OCI-LY1 (cell line): Measurements from ENCODE around the gene AGAP2.
A peak's percentile ranks its signal among the peaks of the same experiment; 100 is the strongest.

Source experiments
- H2AFZ ChIP-seq: fragments of 200-600 bp; sonication (generic), shearing (Covaris generic); 2 replicates; pipeline ENCODE4 v1.6.0; 2014; ENCODE audit warnings: antibody characterized with exemption, mild to moderate bottlenecking, low read length
- H3F3A ChIP-seq: fragments of 200-600 bp; sonication (generic), shearing (Covaris generic); 2 replicates; pipeline ENCODE4 v1.6.0; 2014; ENCODE audit warnings: mild to moderate bottlenecking, antibody characterized with exemption, low read length, moderate library complexity; ENCODE audit not compliant: insufficient read depth
- H3K27ac ChIP-seq: fragments of 200-600 bp; sonication (generic); 2 replicates; pipeline ENCODE4 v1.5.1; 2014; ENCODE audit warnings: low read length, mixed run types, mild to moderate bottlenecking, low read depth; ENCODE audit not compliant: poor library complexity, severe bottlenecking
- H3K27me3 ChIP-seq: fragments of 200-600 bp; sonication (generic); 2 replicates; pipeline ENCODE4 v1.6.0; 2014; ENCODE audit warnings: antibody characterized with exemption, mild to moderate bottlenecking, low read length, moderate library complexity; ENCODE audit not compliant: insufficient read depth
- H3K36me3 ChIP-seq: fragments of 200-600 bp; sonication (generic); 2 replicates; pipeline ENCODE4 v1.6.1; 2014; ENCODE audit warnings: mild to moderate bottlenecking, antibody characterized with exemption, low read length, moderate library complexity, mixed read lengths; ENCODE audit not compliant: insufficient read depth
- H3K4me1 ChIP-seq: fragments of 200-600 bp; sonication (generic); 2 replicates; pipeline ENCODE4 v1.5.1; 2014; ENCODE audit warnings: mild to moderate bottlenecking, low read length, moderate library complexity; ENCODE audit not compliant: insufficient read depth, severe bottlenecking
- H3K4me2 ChIP-seq: fragments of 200-600 bp; sonication (generic), shearing (Covaris generic); 2 replicates; pipeline ENCODE4 v1.6.1; 2014; ENCODE audit warnings: low read length
- H3K4me3 ChIP-seq: fragments of 200-600 bp; sonication (generic); 2 replicates; pipeline ENCODE4 v1.5.1; 2014; ENCODE audit warnings: low read length, low read depth, mild to moderate bottlenecking, mixed read lengths; ENCODE audit not compliant: poor library complexity, severe bottlenecking
- H3K79me2 ChIP-seq: fragments of 200-600 bp; shearing (Covaris generic); 2 replicates; pipeline ENCODE4 v1.6.1; 2016; ENCODE audit warnings: mixed run types, low read length, mixed read lengths; ENCODE audit not compliant: insufficient read depth
- H3K9ac ChIP-seq: fragments of 200-600 bp; sonication (generic), shearing (Covaris generic); 2 replicates; pipeline ENCODE4 v1.6.1; 2014; ENCODE audit warnings: mild to moderate bottlenecking, low read length, mixed read lengths
- H3K9me2 ChIP-seq: fragments of 200-600 bp; sonication (generic), shearing (Covaris generic); 2 replicates; pipeline ENCODE4 v1.6.1; 2014; ENCODE audit warnings: low read depth, mild to moderate bottlenecking, low read length, mixed read lengths
- H3K9me3 ChIP-seq: fragments of 200-600 bp; shearing (Covaris generic); 2 replicates; pipeline ENCODE4 v1.6.1; 2014; ENCODE audit warnings: low read length, mixed read lengths
- H4K20me1 ChIP-seq: fragments of 200-600 bp; sonication (generic), shearing (Covaris generic); 2 replicates; pipeline ENCODE4 v1.6.0; 2016; ENCODE audit warnings: mild to moderate bottlenecking, low read length; ENCODE audit not compliant: insufficient read depth
- CTCF ChIP-seq: fragments of 200-600 bp; sonication (generic), shearing (Covaris generic); IDR thresholded peaks from 2 replicates; pipeline ENCODE4 v1.5.1; 2017; ENCODE audit warnings: mild to moderate bottlenecking, antibody characterized with exemption, low read length, moderate library complexity, mixed read lengths
- EZH2 ChIP-seq: fragments of 200-600 bp; sonication (generic), shearing (Covaris generic); IDR thresholded peaks from 2 replicates; pipeline ENCODE4 v1.8.0; 2017; ENCODE audit warnings: borderline replicate concordance, mixed run types, mild to moderate bottlenecking, antibody characterized with exemption, low read length, moderate library complexity, mixed read lengths

The AGAP2 gene

GRCh38 chr12:57744777-57745484 is 6.4 kb upstream of the AGAP2 start, which contains the start of gene TSPAN31:
TSS of gene TSPAN31 (plus strand) at chr12:57745039. CDS start at chr12:57745155, 116 bp downstream.
- H3K4me1 ChIP-seq = peaks cover 49% of the 10 kb centered on the region

GRCh38 chr12:57744194-57744776 is 5.7 kb upstream of the AGAP2 start:
- Histone ChIP-seq H3F3A (no peaks in the 10 kb centered on the region; the same call in 1 of the 2 replicates), H3K4me1 (peaks cover 55% of the 10 kb centered on the region), H3K27ac (peak overlapping the region; percentile 64), H3K9me2 (no peaks in the 10 kb centered on the region), H3K4me3 (peak overlapping the region; percentile 72), H3K9ac (peak overlapping the region; percentile 83), H3K4me2 (peak overlapping the region; percentile 79), H4K20me1 (no peaks in the 10 kb centered on the region), H3K36me3 (peaks cover 33% of the 10 kb centered on the region), H3K79me2 (no peaks in the 10 kb centered on the region), H2AFZ (peak overlapping the region; percentile 5; the same call in 1 of the 2 replicates), H3K27me3 (no peaks in the 10 kb centered on the region), H3K9me3 (no peaks in the 10 kb centered on the region)
- TF ChIP-seq CTCF (no peak), EZH2 (no peak)

More at GRCh38 chr12:57744777-57745484, 6.4 kb upstream of the AGAP2 start, which contains the start of gene TSPAN31:
- Histone ChIP-seq H3K79me2 (no peaks in the 10 kb centered on the region), H3K27ac (peak within 1 kb of the TSS; percentile 74), H3K4me2 (peak within 1 kb of the TSS; percentile 79), H3K9ac (peak within 1 kb of the TSS; percentile 83), H2AFZ (peak within 1 kb of the TSS; percentile 5; the same call in 1 of the 2 replicates), H3K4me3 (peak within 1 kb of the TSS; percentile 72), H3F3A (no peaks in the 10 kb centered on the region; the same call in 1 of the 2 replicates), H3K36me3 (peaks cover 39% of the 10 kb centered on the region), H4K20me1 (no peaks in the 10 kb centered on the region), H3K9me3 (no peaks in the 10 kb centered on the region), H3K27me3 (no peaks in the 10 kb centered on the region), H3K9me2 (no peaks in the 10 kb centered on the region)
- TF ChIP-seq CTCF = no peak
- no peak for TF ChIP-seq EZH2

- no peaks in the 10 kb centered on the region for H4K20me1 ChIP-seq
- H3K36me3 ChIP-seq = peaks cover 28% of the 10 kb centered on the region
- H3K9me2 ChIP-seq = no peaks in the 10 kb centered on the region
- no peak for TF ChIP-seq CTCF
- TF ChIP-seq EZH2 = no peak
- H3K4me3 ChIP-seq = peak overlapping the region; percentile 72
- peak overlapping the region; percentile 83 for H3K9ac ChIP-seq
- H3F3A ChIP-seq = no peaks in the 10 kb centered on the region; the same call in 1 of the 2 replicates
- peak overlapping the region; percentile 64 for H3K27ac ChIP-seq
- peaks cover 57% of the 10 kb centered on the region for H3K4me1 ChIP-seq
- H3K79me2 ChIP-seq = no peaks in the 10 kb centered on the region
- no peaks in the 10 kb centered on the region for H3K27me3 ChIP-seq
- no peaks in the 10 kb centered on the region for H3K9me3 ChIP-seq
- peak overlapping the region; percentile 79 for H3K4me2 ChIP-seq
- peak overlapping the region; percentile 5; the same call in 1 of the 2 replicates for H2AFZ ChIP-seq
These were observed 5.2 kb upstream of the AGAP2 start for GRCh38 chr12:57743769-57744168.
